D721Med (cell line): ENCODE measurements around the gene ZACN.

Source experiments
- DNase-seq: peaks from one replicate; pipeline ENCODE4 v3.0.0; 2011; ENCODE audit warnings: low spot score; ENCODE audit not compliant: insufficient read length
- FAIRE-seq: peaks from 2 replicates; lab custom pipeline; 2011; peaks lifted over from hg19 to GRCh38; lab: Jason Lieb, UNC
- TF ChIP-seq, protein P1 (sequence below): IDR thresholded peaks from 2 replicates; pipeline ENCODE4 v1.5.1; 2012; ENCODE audit warnings: mild to moderate bottlenecking, control low read depth; ENCODE audit not compliant: insufficient read depth; ENCODE audit errors: missing control alignments

ZACN gene

GRCh38 chr17:76115138-76115754, 36.3 kb downstream of the ZACN start:
- DNase-seq (no peak), FAIRE-seq (no peak)
- TF ChIP-seq, protein P1, sequence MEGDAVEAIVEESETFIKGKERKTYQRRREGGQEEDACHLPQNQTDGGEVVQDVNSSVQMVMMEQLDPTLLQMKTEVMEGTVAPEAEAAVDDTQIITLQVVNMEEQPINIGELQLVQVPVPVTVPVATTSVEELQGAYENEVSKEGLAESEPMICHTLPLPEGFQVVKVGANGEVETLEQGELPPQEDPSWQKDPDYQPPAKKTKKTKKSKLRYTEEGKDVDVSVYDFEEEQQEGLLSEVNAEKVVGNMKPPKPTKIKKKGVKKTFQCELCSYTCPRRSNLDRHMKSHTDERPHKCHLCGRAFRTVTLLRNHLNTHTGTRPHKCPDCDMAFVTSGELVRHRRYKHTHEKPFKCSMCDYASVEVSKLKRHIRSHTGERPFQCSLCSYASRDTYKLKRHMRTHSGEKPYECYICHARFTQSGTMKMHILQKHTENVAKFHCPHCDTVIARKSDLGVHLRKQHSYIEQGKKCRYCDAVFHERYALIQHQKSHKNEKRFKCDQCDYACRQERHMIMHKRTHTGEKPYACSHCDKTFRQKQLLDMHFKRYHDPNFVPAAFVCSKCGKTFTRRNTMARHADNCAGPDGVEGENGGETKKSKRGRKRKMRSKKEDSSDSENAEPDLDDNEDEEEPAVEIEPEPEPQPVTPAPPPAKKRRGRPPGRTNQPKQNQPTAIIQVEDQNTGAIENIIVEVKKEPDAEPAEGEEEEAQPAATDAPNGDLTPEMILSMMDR, result no peak

DNA sequence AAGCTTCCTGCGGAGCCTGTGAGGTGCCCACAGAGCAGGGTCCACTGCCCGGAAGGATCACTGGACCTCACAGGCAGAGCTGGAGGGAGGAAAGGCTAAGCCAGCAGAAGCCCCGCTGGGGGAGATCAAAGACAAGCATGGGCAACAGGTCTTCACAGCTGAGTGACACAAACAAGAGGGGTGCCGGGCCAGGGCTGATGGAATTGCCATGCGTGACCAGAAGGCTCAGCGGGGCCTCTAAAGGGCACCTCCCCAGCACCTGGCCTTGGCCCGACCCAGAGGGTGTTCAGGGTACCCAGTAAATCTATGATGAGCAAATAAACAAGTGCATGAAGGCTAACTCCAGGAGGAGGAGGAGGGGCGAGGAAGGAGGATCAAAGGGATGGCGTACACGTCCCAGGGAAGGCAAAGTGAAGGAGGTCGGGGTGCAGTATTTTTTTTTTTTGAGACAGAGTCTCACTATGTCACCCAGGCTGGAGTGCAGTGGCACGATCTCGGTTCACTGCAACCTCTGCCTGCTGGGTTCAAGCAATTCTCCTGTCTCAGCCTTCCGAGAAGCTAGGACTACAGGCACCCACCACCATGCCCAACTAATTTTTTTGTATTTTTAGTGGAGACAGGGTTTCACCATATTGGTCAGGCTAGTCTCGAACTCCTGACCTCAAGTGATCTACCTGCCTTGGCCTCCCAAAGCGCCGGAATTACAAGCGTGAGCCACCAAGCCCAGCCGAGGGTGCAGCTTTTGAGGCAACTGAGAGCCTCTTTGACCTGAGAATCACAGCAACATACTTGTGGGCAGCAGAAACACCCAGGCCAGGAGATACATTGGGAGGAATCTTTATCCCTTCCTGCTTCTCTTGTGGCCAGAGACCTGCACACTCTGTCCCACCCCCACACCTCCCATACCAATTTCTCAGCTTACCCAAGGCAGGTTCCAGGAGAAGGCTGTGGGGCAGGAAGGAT, 40.7 kb downstream of the ZACN start:
- DNase-seq, result no peak
- FAIRE-seq, result no peak
- TF ChIP-seq, protein P1, result no peak

- DNase-seq (no peak), FAIRE-seq (no peak)
- TF ChIP-seq, protein P1, result no peak
Measured at GRCh38 chr17:76120658-76121008, 41.7 kb downstream of the ZACN start.

DNA sequence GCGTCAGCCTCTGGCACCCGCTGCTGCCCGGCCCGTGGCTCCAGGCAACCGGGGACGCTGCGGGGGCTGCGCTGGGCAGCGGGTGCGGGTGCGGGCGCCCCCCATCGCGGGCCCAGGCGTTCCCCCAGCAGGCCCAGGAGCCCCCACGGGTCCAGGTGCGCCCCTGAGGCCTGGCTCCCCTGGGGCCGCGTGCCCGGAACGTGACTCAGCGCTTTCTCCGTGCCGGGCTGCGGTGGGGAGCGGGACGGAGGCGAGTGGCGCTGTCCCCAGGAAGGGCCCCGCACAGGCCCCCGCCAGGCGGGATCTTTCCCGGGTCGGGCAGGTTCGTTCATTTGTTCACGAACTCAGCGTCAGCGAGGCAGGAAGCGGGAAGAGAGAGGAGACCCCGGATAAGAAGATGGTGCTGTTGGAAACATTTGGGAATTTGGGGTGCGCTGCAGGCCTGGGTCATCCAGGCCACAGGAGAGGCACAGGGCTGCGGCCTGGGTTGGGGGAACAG, 43.0 kb downstream of the ZACN start:
- DNase-seq (no peak), FAIRE-seq (no peak)
- TF ChIP-seq, protein P1, result no peak

DNA sequence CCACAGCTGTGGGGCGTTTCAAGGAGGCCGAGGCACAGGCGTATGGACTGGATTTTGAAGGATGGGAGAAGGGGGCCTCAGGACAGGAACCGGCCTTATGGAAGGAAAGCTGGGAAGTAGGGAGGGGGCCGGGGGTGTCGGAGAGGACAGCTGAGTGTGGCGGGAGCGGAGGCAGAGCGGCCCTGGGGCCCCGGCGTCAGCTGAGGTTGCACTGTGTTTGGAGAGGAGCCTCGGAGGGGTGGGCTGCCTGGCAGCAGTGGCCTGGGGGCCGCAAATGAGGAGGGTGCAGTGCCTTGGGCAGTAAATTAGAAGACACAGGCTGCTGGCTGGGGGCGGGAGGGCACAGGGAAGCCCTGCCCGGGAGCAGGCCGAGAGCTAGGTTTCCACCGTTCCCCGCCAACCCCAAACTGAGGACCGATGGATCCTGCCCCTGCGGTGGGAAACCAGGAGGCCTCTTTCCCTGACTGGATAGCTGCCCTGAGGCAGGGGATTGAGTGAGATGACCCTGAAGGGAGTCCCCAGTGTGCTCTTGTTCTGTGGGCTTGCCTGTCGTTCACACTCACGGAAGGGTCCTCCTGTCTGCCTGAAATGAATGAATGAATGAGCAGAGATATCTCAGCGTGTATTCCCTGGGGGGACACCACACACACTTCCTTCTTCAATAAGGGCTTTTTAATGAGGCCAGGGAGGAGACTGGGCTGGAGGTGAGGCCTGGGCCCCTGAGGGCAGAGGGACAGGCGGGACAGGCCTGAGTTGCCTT, 43.6 kb downstream of the ZACN start:
- TF ChIP-seq, protein P1, result no peak
- FAIRE-seq (no peak), DNase-seq (no peak)

DNA sequence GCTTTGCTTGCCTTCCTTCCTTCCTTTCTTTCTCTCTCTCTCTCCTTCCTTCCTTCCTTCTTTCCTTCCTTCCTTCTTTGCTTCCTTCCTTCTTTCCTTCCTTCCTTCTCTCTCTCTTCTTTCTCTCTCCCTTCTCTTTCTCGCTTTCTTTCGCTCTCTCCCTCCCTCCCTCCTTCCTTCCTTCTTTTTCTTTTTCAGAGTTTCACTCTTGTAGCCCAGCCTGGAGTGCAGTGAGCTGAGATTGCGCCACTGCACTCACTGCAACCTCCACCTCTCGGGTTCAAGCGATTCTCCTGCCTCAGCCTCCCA, 44.2 kb downstream of the ZACN start:
- FAIRE-seq, result no peak
- DNase-seq, result no peak
- TF ChIP-seq, protein P1, result no peak
